ENCODE data around the gene FGF14.

DNA sequence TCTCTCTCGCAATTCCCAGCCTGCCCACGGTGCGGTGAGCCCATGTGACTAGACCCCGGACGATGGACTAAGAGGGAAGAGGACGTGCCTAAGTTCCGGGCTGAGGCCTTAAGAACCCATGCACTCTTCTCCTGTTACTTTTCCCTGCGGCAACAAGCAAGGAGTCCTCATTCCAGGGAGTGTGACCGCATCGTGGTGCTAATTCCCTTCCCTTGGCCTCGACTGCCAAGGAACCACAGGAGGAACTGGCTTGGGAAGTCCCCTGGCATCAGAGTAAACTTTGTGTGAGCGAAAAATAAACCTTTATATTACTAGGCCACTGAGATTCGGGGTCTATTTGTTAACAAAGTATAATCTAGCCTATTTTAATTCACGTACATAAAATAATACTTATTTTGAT is 34.0 kb downstream of the FGF14 start:
- TF ChIP-seq EZH2 (IDR thresholded peaks at IDR 0.05): no peak
- TF ChIP-seq, protein P1, sequence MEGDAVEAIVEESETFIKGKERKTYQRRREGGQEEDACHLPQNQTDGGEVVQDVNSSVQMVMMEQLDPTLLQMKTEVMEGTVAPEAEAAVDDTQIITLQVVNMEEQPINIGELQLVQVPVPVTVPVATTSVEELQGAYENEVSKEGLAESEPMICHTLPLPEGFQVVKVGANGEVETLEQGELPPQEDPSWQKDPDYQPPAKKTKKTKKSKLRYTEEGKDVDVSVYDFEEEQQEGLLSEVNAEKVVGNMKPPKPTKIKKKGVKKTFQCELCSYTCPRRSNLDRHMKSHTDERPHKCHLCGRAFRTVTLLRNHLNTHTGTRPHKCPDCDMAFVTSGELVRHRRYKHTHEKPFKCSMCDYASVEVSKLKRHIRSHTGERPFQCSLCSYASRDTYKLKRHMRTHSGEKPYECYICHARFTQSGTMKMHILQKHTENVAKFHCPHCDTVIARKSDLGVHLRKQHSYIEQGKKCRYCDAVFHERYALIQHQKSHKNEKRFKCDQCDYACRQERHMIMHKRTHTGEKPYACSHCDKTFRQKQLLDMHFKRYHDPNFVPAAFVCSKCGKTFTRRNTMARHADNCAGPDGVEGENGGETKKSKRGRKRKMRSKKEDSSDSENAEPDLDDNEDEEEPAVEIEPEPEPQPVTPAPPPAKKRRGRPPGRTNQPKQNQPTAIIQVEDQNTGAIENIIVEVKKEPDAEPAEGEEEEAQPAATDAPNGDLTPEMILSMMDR (IDR thresholded peaks at IDR 0.05): no peak

Data from neural progenitor cell (in vitro differentiated cells).